Embryonic facial prominence (tissue), 1 donor: ENCODE measurements around the gene ZNF79.
"Not testable (repeated sequence)": the region's sequence is repeated elsewhere in the genome, so short reads cannot be mapped to it uniquely, and the experiment has no call there.

Experiments
- DNase-seq: peaks from one replicate; pipeline ENCODE4 v3.0.0-alpha.2; 2016; ENCODE audit errors: extremely low spot score

Gene ZNF79

DNA sequence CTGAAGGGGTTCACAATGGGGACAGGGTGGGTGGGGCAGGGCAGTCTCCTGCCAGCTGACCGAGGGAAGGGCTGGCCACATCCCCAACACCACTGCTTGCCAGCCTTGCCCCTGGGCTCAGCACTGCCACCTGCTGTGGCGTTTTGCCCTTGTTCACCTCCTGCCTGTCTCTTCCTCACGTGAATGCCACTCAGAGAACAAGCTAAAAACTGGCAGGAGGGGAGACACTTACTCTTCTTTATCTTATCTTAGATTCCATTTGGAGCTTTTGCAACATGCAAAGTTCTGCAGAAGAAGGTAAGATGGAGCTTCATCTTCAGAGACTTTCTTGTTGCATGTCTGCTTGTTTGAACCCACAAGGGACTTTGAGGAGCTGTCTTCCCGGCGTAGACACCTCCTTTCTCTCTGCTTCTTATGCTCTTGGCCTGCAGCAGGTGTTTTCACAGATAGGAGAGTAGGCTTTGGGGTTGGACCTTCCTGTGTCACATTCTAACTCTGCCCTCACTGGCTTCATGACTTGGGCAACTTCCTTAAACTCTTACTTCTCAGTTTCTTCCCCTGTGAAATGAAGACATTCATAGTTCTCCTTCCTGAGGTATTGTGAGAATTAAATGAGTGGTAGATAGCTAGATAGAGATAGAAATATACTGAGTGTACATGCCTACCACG lies 31.3 kb downstream of the ZNF79 start:
- DNase-seq = no peak

DNA sequence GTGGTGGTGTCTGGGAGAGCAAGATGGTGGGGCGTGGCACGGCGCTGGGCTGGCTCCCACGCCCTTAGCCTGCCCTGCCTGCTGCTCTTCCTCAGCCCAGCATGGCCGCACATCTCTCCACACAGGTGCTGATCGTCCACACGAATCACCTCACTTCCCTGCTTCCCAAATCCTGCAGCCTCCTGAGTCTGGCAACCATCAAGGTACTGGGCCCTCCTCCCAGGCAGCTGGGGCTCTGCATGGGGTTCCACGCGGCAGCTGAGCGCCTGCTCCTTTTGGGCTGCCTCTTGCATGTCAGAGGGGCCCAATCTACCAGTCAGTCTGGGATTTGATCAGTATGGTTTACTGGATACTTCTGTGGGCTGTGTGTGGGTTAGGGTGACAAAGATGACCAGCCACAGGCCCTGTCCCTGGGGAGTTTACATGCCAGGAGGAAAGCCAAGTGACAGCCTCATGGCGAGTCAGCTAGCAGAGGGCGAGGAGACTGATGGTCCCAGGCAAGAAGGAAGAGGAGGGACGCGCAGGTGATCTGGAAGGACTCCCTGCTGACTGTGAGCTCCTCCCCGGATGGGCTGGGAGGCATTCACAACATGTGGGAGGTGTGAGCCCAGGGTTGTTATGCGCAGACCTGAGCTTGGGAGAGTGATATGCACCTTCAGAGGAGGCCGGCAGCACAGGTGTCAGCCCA lies 33.2 kb downstream of the ZNF79 start:
- no peak for DNase-seq

DNA sequence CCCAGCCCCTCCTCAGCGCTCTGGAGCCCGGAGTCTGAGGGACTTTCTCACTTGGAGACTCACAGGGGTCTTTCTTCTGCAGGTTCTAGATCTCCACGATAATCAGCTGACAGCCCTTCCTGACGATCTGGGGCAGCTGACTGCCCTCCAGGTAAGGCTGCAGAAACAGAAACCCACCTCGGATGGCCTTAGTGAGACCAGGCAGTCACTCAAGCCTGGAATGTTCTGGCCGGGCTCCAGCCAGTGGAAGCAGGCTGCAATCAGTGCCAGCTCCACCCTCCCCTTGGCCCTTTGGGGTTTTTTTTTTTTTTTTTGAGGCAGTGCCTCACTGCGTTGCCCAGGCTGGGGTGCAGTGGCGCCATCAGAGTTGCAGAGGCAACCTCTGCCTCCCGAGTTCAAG lies 34.7 kb downstream of the ZNF79 start:
- DNase-seq = no peak

DNA sequence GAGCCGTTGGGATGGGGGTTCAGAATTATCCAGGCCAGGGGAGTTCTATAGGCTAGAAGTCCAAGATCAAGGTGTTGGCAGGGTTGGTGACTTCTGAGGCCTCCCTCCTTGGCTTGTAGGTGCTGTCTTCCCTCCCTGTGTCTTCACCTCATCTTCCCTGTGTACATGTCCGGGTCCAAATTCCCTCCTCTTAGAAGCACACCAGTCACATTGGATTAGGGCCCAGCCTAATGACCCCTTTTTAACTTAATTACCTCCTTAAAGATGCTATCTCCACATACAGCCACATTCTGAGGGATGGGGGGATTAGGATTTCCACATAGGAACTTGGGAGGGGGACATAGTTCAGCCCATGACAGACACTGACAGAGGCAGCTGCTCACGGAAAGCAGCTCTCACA lies 39.2 kb downstream of the ZNF79 start:
- no peak for DNase-seq

DNA sequence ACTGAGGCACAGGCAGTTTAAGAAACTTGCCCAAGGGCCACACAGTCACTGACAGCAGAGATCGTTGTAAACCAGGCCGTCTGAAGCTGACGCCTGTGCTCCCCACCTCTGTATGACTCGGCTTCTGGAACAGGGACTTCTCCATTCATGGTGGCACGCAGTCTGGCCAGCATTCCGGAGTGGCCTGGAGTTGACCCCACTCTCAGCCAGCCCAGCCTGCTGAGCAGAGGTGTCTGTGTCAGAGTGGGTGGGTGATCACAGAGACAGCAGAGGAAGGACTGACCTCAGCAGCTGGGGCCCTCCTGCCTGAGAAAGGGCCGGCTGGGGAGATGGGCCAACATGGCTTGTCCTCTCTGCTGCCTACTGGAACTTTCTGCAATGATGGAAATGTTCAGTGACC lies 39.7 kb downstream of the ZNF79 start:
- DNase-seq = no peak

DNA sequence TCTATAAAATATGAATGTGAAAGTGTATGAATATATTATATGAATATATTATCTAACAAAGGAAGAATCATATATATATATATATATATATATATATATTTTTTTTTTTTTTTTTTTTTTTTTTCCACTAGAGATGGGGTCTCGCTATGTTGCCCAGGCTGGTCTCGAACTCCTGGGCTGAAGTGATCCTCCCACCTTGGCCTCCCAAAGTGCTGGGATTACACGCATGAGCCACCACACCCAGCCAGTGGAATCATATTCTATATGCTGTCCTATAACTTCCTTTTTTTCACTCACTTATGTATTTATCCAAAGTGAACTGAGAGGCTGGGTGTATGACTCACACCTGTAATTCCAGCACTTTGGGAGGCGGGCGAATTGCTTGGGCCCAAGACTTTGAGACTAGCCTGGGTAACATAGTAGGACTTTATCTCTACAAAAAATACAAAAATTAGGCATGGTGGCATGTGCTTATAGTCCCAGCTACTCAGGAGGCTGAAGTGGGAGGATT lies 42.3 kb downstream of the ZNF79 start:
- not testable (repeated sequence) for DNase-seq

DNA sequence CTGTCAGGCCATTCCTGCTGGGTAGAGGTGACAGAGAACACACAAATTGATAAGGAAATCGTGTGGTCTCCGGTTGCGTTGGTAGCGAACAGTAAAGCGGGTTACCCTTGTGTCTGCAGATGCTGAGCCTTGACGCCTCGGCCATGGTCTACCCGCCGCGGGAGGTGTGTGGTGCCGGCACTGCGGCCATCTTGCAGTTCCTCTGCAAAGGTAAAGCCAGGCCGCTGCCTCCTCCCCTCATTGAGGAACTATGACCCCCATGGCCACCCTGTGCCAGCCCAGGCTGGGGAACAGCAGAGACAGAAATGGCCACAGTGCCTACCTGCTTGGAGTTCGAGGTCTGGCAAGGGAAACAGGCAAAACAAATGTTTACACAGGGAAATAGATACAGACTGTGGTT lies 43.4 kb downstream of the ZNF79 start:
- no peak for DNase-seq

DNA sequence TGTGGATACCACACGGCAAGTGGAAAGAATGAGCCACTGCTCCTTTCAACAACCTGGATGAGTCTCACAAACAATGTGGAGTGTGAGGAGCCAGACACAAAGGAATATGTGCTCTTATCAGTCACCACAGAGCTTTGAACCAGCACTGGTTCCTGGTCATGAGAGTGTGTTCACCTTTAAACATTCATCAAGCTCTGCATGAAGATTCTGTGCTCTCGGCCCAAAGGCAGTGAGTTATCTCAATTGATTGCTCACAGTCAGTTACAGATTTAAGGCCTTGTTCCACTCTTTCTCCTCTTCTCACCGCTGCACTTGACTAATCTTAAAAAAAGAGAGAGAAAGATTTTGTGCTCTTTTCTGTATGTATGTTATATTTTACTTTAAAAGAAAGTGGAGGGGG lies 46.5 kb downstream of the ZNF79 start:
- no peak for DNase-seq

DNA sequence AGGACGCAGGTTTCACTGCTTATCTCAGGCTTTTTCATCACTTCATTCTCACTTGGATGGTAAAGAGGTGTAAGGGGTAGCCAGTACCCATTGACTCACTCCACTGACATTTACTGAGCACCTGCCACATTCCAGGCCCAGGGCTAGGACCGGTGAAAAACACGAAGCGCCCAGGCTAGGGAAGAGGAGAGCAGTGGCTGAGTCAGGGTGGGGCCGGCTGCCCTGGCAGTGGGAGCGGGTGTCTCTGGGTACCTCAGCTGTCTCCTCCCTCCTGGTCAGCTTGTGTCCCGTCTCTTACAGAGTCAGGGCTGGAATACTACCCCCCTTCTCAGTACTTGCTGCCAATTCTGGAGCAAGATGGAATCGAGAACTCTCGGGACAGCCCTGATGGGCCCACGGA lies 49.3 kb downstream of the ZNF79 start:
- no peak for DNase-seq

DNA sequence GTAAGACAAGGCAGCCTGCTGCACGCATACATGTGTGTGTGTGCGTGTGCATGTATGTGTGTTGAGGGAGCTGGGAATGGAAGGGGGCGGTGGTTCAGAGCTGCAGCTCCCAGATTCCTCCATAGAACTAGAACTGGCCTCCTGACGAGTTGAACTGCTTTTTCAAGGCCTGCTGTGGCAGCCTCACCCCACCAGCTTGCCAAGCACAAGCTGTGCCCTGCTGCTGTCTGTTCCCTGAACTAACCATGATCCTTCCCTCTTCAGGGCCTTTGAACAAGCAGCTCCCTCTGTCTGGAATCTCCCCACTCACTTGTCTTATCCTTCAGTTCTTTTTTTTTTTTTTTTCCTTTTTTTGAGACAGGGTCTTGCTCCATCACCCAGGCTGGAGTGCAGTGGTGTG lies 49.8 kb downstream of the ZNF79 start:
- no peak for DNase-seq

DNA sequence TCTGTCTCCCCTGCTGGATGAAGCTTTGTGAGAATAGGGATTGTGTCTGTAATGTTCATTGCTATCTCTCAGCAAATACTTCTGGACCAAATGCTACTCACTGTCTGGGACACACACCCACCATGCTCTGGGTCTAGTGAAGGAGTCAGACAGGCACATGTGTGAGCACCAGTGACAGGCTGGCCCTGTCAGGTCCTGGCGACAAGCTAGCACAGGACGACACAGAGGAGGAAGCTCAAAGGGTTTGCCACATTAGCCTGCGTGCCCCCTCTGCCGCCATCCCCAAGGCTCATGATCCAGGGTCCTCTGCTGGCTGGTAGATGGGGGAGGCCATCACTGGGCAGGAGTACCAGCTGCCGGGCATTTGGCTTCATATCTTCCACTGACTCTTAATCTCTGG lies 50.4 kb downstream of the ZNF79 start:
- DNase-seq = no peak

DNA sequence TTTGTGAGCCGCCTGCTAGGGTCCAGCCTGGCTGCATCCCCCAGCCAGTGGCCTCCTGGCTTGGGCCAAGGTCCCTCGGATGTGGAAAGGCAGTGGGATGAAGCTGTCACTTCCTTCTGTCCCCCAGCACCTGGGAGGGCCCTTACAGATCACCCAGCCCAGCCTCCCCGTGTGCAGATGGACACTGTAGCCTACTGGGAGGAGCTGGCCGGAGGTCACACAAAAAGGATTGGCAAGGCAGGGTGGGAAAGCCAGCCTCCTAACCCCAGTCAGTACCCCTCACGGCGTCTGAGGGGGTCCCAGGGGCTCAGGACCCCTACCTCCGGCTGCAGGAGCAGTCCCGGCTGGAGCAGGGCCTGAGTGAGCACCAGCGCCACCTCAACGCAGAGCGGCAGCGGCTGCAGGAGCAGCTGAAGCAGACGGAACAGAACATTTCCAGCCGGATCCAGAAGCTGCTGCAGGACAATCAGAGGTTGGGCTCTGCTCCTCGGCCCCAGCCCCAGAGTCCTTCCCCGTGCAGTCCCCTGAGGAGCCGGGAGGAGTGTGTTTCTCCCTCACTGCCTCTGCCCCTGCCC lies 55.4 kb downstream of the ZNF79 start:
- no peak for DNase-seq

DNA sequence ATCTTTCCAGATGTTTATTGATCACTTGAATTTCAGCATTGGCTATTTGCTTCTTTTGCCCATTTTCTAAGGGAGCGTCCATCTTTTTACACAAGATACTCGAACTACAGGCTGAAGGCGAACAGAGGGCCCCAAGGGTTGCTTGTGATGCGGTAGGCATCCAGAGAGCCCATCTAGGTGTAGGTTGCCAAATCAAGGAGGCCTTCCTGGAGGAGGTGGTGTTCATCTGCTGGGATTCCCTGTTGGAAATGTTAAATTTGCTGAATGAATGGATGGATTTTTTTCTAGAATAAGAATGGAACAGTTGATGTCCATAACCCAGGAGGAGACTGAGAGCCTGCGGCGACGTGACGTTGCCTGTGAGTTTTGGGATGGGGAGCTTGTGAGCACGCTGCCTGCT lies 58.5 kb downstream of the ZNF79 start:
- no peak for DNase-seq

DNA sequence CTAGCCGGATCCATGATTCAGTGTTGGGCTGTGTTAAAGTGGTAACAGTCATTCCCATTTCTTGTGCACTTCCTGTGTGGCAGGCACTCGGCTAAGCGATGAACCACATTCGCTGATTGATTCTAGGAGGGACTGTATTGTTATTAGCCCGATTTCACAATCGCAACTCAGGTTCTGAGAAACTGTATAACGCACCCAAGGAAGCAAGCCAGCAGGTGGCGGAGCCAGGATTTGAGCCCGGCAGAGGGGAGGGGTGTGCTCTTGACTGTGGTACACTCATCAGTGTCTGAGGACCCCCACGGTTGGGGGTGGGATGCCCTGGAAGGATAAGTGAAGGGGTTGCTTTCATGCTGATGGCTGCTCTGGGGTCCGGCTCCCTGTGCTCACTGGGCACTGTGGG lies 61.8 kb downstream of the ZNF79 start:
- no peak for DNase-seq

DNA sequence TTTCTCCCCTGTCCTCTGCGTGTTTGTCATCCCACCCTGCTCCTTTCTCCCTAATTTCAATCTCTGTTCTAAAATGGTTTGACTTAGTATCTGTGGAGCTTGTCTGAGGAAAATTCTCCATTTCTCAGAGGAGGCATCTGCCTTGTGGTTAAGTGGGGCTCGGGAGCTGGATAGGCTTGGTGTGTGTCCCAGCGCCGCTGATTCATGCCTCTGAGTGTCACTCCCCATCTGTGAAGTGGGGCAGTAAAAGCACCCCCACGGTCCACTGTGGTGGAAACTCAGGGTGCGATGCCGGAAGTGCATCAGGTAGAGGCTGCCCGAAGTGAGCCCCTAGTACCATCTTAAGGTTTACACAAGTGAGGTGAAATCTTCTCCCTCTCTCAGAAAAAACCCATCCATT lies 64.8 kb downstream of the ZNF79 start:
- DNase-seq = no peak

DNA sequence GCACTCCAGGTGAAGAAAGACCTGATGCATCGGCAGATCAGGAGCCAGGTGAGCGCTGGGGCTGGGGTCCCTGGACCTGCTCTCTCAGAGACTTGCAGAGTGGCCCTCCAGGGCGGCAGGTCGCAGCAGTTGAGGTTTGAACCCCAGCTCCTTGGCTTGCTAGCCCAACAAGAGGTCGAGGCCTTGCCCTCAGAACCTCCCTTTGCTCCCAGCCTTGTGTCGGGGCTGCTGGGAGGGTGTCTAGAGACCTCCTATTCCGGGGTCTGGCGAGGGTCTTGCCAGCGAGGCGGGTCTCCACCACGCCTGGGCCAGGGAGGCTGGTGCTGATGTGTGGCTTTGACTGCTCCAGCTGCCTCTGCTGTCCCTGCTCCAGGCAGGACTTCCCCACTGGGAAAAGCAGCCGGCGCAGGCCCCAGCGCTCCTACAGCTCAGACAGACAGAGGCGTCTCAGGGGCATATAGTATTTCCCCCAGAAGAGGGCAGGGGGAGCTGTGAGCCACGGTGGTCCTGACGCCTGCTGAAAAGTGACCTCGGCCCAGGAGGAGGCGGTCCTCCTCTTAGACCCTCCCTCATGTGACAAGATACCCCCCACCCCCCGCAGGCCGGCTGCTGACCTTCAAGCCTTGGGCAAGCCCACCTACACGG lies 65.4 kb downstream of the ZNF79 start:
- no peak for DNase-seq

DNA sequence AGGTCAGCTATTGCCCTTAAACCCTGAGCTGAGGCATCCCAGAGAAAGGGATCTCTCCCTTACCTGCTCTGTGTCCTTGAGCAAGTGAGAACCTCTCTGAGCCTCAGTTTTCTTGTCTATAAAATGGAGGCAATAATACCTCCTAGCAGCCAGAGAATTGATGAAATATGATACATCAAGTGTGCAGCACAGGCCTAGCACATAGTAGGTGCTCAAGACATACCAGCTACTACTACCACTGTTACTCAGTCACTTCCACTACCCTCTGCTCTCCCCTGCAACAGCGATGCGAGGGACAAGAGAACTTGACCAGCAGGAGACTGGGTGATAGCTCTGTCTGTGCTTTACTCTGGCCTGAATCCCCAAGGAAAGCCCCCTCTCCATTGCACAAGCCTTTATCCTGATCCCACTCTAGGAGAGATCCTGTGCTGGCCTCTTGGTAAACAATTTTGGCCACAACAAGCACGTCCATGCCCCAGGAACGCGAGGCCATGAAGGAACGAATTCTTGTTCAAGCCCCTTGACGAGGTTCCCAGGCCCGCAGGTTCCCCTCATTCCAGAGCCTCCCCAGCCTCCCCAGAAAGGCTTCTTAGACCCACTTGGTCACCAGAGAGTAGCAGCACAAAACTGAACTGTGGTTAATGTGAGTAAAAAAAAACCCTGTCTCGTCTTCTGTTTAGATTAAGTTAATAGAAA lies 66.5 kb downstream of the ZNF79 start:
- no peak for DNase-seq

DNA sequence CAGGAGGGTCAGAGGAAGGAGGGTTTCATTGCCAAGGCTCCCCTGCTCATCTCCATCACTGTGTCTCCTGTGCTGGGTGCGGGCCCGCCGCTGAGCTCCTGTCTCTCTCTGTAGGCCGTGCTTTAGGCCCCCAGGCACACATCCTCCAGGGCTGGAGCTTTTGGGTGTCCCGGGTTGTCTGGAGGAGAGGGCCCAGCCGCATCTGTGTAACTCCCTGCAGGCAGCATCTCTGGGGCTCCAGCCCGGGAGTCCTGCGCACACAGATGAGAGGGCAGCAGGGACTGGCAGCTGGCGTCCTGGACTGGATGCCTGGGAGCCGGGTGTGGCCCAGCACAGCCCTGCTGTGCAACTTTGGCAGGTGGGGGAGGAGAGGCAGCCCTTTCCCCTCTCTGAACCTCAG lies 67.3 kb downstream of the ZNF79 start:
- DNase-seq = no peak

DNA sequence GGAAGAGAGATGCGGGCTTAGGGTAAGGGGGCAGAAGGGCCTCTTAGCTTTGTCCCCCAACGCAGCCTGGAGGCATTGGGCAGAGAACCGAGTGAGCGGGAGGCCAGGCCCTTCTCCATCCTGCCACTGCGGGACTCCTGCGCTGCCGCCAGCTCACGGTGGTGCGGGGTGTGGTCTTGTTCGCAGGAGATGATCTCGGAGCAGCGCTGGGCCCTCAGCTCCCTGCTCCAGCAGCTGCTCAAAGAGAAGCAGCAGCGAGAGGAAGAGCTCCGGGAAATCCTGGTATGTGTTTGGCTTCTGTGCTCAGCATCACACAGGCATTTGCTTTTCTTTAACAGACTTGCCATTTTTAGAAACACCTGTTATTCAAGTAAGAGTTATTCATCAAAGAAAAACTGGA lies 68.4 kb downstream of the ZNF79 start:
- DNase-seq = no peak

DNA sequence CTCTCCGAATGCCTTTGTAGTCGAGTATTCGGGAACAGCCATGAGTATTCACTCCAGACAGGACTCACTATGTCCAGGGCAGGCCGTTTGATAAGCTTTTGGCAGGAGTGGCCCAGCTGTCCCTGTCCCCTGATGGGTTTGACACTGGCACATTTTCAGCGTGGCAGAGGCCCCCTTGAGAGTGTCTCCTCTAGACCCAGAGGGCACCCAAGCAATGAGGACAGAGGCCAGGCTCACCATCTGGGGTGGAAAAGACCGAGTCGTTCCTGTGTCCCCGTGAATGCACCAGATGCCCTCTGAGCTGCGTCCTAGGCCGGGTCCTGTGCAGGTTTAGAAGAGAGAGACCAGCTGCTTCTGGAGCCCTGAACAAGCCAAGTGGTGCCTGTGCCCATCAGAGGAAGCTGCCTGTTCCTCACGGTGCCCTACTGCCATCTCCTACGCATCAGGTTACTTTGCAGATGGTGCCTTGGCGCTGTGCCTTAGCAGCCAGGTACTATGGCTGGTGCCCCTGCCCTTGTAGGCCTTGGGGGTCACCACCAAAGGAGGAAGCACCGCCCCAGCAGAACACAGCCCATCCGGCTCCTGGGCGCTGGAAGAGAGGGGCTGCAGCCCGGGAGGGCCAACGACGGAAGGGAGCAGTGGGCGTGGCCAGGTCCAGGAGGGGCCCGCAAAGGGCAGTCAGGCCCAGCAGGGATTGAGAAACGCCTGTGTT lies 69.6 kb downstream of the ZNF79 start:
- DNase-seq = no peak

DNA sequence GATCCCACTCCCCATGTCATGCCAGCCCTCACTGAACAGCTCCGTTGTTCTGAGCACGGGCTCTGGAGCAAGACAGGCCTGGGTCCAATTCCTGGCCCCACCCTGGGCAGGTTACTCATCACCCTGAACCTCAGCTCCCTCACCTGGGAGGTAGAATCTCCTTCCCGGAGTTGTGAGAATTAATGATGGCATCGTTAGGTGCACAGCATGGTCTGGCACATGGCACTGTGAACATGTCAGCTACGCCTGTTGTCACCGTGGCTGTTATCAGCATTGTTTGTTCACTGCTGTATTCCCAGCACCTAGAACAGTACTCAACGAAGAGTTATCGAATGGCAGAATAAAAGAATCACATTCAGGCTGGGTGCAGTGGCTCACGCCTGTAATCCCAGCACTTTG lies 70.1 kb downstream of the ZNF79 start:
- no peak for DNase-seq
